Measurements from ENCODE around the gene AGMO.

AGMO gene

GRCh38 chr7:15494711-15495110 is 67.1 kb downstream of the AGMO start:
- no peak for DNase-seq

GRCh38 chr7:15491361-15491760 is 70.5 kb downstream of the AGMO start:
- no peak for DNase-seq

GRCh38 chr7:15490291-15490690 is 71.5 kb downstream of the AGMO start:
- no peak for DNase-seq

- DNase-seq = no peak
Measured at GRCh38 chr7:15489861-15490260, 72.0 kb downstream of the AGMO start.

- no peak for DNase-seq
Measured at GRCh38 chr7:15489383-15489782, 72.4 kb downstream of the AGMO start.

- no peak for DNase-seq
Measured at GRCh38 chr7:15488401-15488800, 73.4 kb downstream of the AGMO start.

GRCh38 chr7:15487896-15488295 is 73.9 kb downstream of the AGMO start:
- no peak for DNase-seq

- DNase-seq = no peak
Measured at GRCh38 chr7:15485998-15486397, 75.8 kb downstream of the AGMO start.

GRCh38 chr7:15485431-15485830 is 76.4 kb downstream of the AGMO start:
- no peak for DNase-seq

GRCh38 chr7:15481132-15481531 is 80.7 kb downstream of the AGMO start:
- DNase-seq = no peak

GRCh38 chr7:15478401-15478800 is 83.4 kb downstream of the AGMO start:
- DNase-seq = no peak

- no peak for DNase-seq
Measured at GRCh38 chr7:15476531-15476918, 85.3 kb downstream of the AGMO start.

GRCh38 chr7:15475808-15476530 is 85.8 kb downstream of the AGMO start:
- DNase-seq = no peak

GRCh38 chr7:15471669-15471950 is 90.2 kb downstream of the AGMO start:
- DNase-seq = no peak

- DNase-seq = no peak
Measured at GRCh38 chr7:15470825-15471668, 90.8 kb downstream of the AGMO start.

GRCh38 chr7:15464667-15465121 is 97.1 kb downstream of the AGMO start:
- no peak for DNase-seq

- DNase-seq = no peak
Measured at GRCh38 chr7:15463801-15464666, 97.8 kb downstream of the AGMO start.

GRCh38 chr7:15462721-15463389 is 99.0 kb downstream of the AGMO start:
- no peak for DNase-seq

GRCh38 chr7:15461576-15461975 is 100.2 kb downstream of the AGMO start:
- no peak for DNase-seq

- no peak for DNase-seq
Measured at GRCh38 chr7:15459018-15459615, 102.7 kb downstream of the AGMO start.

- no peak for DNase-seq
Measured at GRCh38 chr7:15457990-15458955, 103.5 kb downstream of the AGMO start.

All from activated CD4-positive, alpha-beta T cell treated with anti-CD3 and anti-CD28 coated beads for 1 hour (primary cell).